GM12878 (cell line): ENCODE measurements around the gene UBAC2. TPM values are rescaled to one million over a fixed set of nuclear protein-coding genes. Genes with fewer than 3 reads are reported as not detected.

ENCODE experiments used
- ATAC-seq: fragments of 200-7000 bp; cut with Tn5 transposase; 3 replicates; pipeline ENCODE4 v1.9.1; 2020; ENCODE audit warnings: mild to moderate bottlenecking, moderate library complexity
- BruUV-seq: library from RNA; stranded (reverse); fragments of 400-500 nt; replicated peaks from 2 replicates; lab custom pipeline; 2021; lab: Mats Ljungman, UMichigan
- CTCF ChIA-PET: fragments of 300-600 bp; sonication (Branson Sonifier 250); formaldehyde crosslinking; extraction: SDS; loops from one replicate; lab custom pipeline; 2021; ENCODE audit warnings: inconsistent platforms; lab: Yijun Ruan, JAX
- POLR2A ChIA-PET: fragments of 350-600 bp; formaldehyde crosslinking; extraction: SDS; loops from one replicate; lab custom pipeline; 2021; ENCODE audit warnings: inconsistent platforms; lab: Charles Lee
- RAD21 ChIA-PET: fragments of 300-600 bp; sonication (Branson Sonifier 250); formaldehyde crosslinking; loops from one replicate; lab custom pipeline; 2023; ENCODE audit warnings: antibody characterized with exemption; ENCODE audit not compliant: unreplicated experiment; lab: Charles Lee
- SMC1A ChIA-PET: fragments of 300-600 bp; sonication (Branson Sonifier 250); formaldehyde crosslinking; loops from one replicate; lab custom pipeline; 2023; ENCODE audit not compliant: unreplicated experiment, uncharacterized antibody; lab: Charles Lee
- DNase-seq: peaks from one replicate; pipeline ENCODE4 v3.0.0-alpha.2; 2011; ENCODE audit warnings: low read depth, low spot score
- FAIRE-seq: peaks from 3 replicates; lab custom pipeline; 2011; peaks lifted over from hg19 to GRCh38; lab: Jason Lieb, UNC
- H2AFZ ChIP-seq: 2 replicates; pipeline ENCODE4 v1.6.0; 2011; ENCODE audit warnings: low read depth, low read length, control low read depth; ENCODE audit not compliant: control insufficient read depth
- H3K27ac ChIP-seq: 2 replicates; pipeline ENCODE4 v1.5.1; 2011; ENCODE audit warnings: control low read depth; ENCODE audit not compliant: control insufficient read depth, insufficient read depth
- H3K27me3 ChIP-seq, 2 experiments: replicated peaks in 1 of 2; 2 replicates each; pipeline versions ENCODE4 v1.6.0 to v1.6.1; 2011; ENCODE audit warnings: low read length in 1 of 2; ENCODE audit not compliant: control insufficient read depth in 2 of 2, insufficient read depth in 2 of 2
- H3K36me3 ChIP-seq, 2 experiments: 2 replicates each; pipeline ENCODE4 v1.5.1; 2011; ENCODE audit warnings: low read length in 1 of 2; ENCODE audit not compliant: control insufficient read depth in 2 of 2, insufficient read depth in 2 of 2
- H3K4me1 ChIP-seq: 2 replicates; pipeline ENCODE4 v1.6.1; 2011; ENCODE audit warnings: mild to moderate bottlenecking, low read length, moderate library complexity, mixed read lengths; ENCODE audit not compliant: control insufficient read depth, insufficient read depth
- H3K4me2 ChIP-seq: 2 replicates; pipeline ENCODE4 v1.6.0; 2011; ENCODE audit warnings: control low read depth; ENCODE audit not compliant: control insufficient read depth, insufficient read depth
- H3K4me3 ChIP-seq: fragments of 200-600 bp; sonication (generic); 2 replicates; pipeline ENCODE4 v1.5.1; 2016
- H3K79me2 ChIP-seq: 2 replicates; pipeline ENCODE4 v1.6.0; 2011; ENCODE audit warnings: low read length; ENCODE audit not compliant: control insufficient read depth, insufficient read depth
- H3K9ac ChIP-seq: 2 replicates; pipeline ENCODE4 v1.8.0; 2011; ENCODE audit warnings: low read length, control low read depth, mixed read lengths; ENCODE audit not compliant: control insufficient read depth, insufficient read depth
- H3K9me3 ChIP-seq: replicated peaks from 3 replicates; pipeline ENCODE4 v1.5.1; 2011; ENCODE audit warnings: mild to moderate bottlenecking, low read length; ENCODE audit not compliant: control insufficient read depth, insufficient read depth
- H4K20me1 ChIP-seq: 2 replicates; pipeline ENCODE4 v1.6.0; 2011; ENCODE audit not compliant: control insufficient read depth, insufficient read depth
- ASH2L ChIP-seq: fragments of 300-600, 200-600 bp; sonication (generic); IDR thresholded peaks from 2 replicates; pipeline ENCODE4 v1.6.1; 2017; ENCODE audit warnings: low read depth, mild to moderate bottlenecking, borderline replicate concordance
- CHD2 ChIP-seq: IDR thresholded peaks from 2 replicates; pipeline ENCODE4 v1.6.1; 2011; ENCODE audit warnings: low read depth, low read length, improper control_type of control experiment, borderline replicate concordance
- FOXK2 ChIP-seq: fragments of 450-650 bp; IDR thresholded peaks from 2 replicates; pipeline ENCODE4 v1.6.1; 2017; ENCODE audit warnings: mild to moderate bottlenecking, moderate library complexity
- RB1 ChIP-seq: fragments of 450-650 bp; formaldehyde crosslinking; IDR thresholded peaks from 2 replicates; pipeline ENCODE4 v1.6.1; 2017; ENCODE audit warnings: mild to moderate bottlenecking, borderline replicate concordance
- SMARCA5 ChIP-seq: fragments of 450-650 bp; IDR thresholded peaks from 2 replicates; pipeline ENCODE4 v1.6.1; 2017; ENCODE audit warnings: mild to moderate bottlenecking
- SPI1 ChIP-seq: IDR thresholded peaks from 2 replicates; pipeline ENCODE4 v1.6.1; 2011; ENCODE audit warnings: low read depth, mild to moderate bottlenecking, low read length, moderate library complexity, borderline replicate concordance; ENCODE audit not compliant: insufficient read depth
- SREBF1 ChIP-seq: IDR thresholded peaks from 2 replicates; pipeline ENCODE4 v1.6.1; 2012; ENCODE audit warnings: mild to moderate bottlenecking, low read length
- TBL1XR1 ChIP-seq: IDR thresholded peaks from 2 replicates; pipeline ENCODE4 v1.6.1; 2012; ENCODE audit warnings: low read depth, low read length, improper control_type of control experiment
- ZNF217 ChIP-seq: fragments of 450-650 bp; IDR thresholded peaks from 2 replicates; pipeline ENCODE4 v1.6.1; 2017; ENCODE audit warnings: antibody characterized with exemption, mild to moderate bottlenecking
- WGBS: methylation state at CpG from one replicate; pipeline ENCODE4 v1.1.6; 2016; ENCODE audit warnings: low lambda C conversion rate; ENCODE audit not compliant: insufficient replicate concordance, insufficient coverage; ENCODE audit errors: missing lambda C conversion rate; 5-methylcytosine and 5-hydroxymethylcytosine counted together
- in situ Hi-C: fragments of 300-500 bp; cut with MboI; formaldehyde crosslinking; loops from 9 replicates; pipeline ENCODE4 v1.14.3; 2018; ENCODE audit warnings: mixed read lengths
- intact Hi-C: fragments of 100-400 bp; cut with micrococcal nuclease; formaldehyde crosslinking; loops from one replicate; pipeline ENCODE4 v1.14.2; 2022; ENCODE audit not compliant: unreplicated experiment
- polyA plus RNA-seq, 11 experiments: library from polyadenylated mRNA; depleted of rRNA in 4 of 11; unstranded in 6 of 11; stranded (reverse) in 5 of 11; fragments of >200 nt; fragmentation: Nextera tagmentation in 4 of 11; fragmentation: Illumina TruSeq in 1 of 11; extraction: Ambion mirVana in 4 of 11; extraction: Trizol in 1 of 11; gene quantifications; 1 replicate in 1 of 11; 2 replicates in 10 of 11; pipeline versions ENCODE4 v1.2.1 to v1.2.3, GENCODE V29; 2011 to 2016; ENCODE audit warnings: inconsistent platforms in 2 of 11, missing spikeins in 2 of 11, low read depth in 1 of 11
- total RNA-seq, 4 experiments: library from RNA; depleted of rRNA in 3 of 4; stranded (reverse); fragments of >200 nt in 3 of 4; fragmentation: Illumina TruSeq in 1 of 4; extraction: Trizol in 1 of 4; gene quantifications; 2 replicates each; pipeline versions ENCODE4 v1.2.1 to v1.2.3, GENCODE V29; 2013 to 2021
- TF ChIP-seq, protein P1 (sequence below): fragments of 450-650 bp; formaldehyde crosslinking; IDR thresholded peaks from 2 replicates; pipeline ENCODE4 v1.4.0; 2020; ENCODE audit warnings: mild to moderate bottlenecking, moderate library complexity
- TF ChIP-seq, protein P2 (sequence below): IDR thresholded peaks from 2 replicates; pipeline ENCODE4 v1.6.1; 2012; ENCODE audit warnings: low read length, inconsistent platforms
- TF ChIP-seq, protein P3 (sequence below): fragments of 450-650 bp; IDR thresholded peaks from 2 replicates; pipeline ENCODE4 v1.6.1; 2017; ENCODE audit warnings: antibody characterized with exemption, mild to moderate bottlenecking, moderate library complexity
- TF ChIP-seq, protein P4 (sequence below): IDR thresholded peaks from 2 replicates; pipeline ENCODE4 v1.6.1; 2011; ENCODE audit warnings: borderline replicate concordance, low read depth, mild to moderate bottlenecking, moderate library complexity, mixed read lengths, low read length; ENCODE audit not compliant: insufficient read depth; ENCODE audit errors: extremely low read length
- TF ChIP-seq, protein P5 (sequence below): IDR thresholded peaks from 2 replicates; pipeline ENCODE4 v1.6.1; 2012; ENCODE audit warnings: low read depth, low read length, improper control_type of control experiment

Gene UBAC2
- total and polyA plus RNA-seq, 10 of the 15 experiments (the other 5 are each of a cell fraction or from before 2014, with no cell fraction given), result 3.0 to 54.6 (median 17.4) TPM

DNA sequence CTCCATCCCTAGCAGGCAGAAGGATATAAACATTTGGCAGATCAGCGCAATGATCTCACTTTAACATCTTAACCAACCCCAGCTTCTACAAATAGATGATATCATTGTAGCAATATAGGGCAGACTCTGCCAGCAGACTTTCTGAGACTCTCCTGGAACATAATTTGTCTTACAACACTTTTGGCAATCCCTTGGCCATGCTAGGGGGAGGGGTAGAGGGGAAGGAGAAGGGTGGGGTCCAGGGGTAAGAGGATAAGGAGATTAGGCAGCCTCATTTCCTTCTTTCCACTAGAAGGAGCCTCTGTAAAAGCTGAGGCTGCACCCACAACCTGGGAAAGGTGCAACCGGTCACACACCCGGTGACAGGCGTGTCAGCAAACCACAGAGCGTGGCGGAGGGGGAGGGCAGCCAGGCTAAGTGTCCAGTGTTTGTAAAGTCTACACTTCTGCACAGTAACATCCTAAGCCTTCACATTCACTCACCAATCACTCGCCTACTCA is 8.7 kb upstream of the UBAC2 start:
- FAIRE-seq (no peak), ATAC-seq (peak; percentile 43; the same call in 2 of the 3 replicates), DNase-seq (no peak)
- Histone ChIP-seq H3K9ac (no peak overlapping the region), H3K27ac (no peak overlapping the region), H2AFZ (no peak overlapping the region), H3K4me3 (no peak overlapping the region), H3K36me3 (no peaks in the 10 kb centered on the region), H3K9me3 (no peaks in the 10 kb centered on the region), H3K4me2 (no peak overlapping the region), H3K27me3 (no peaks in the 10 kb centered on the region; a peak in 1 of 4 replicates), H3K79me2 (no peaks in the 10 kb centered on the region), H4K20me1 (no peaks in the 10 kb centered on the region), H3K4me1 (no peaks in the 10 kb centered on the region)
- no TSS peak for BruUV-seq
- RAD21 ChIA-PET, result no interaction called here
- 13% methylated on average over 7 of the region's 7 CpGs for WGBS
- intact Hi-C loops (no loop called here), in situ Hi-C loops (no loop called here)
- SMC1A ChIA-PET, result no interaction called here
- POLR2A ChIA-PET, result no interaction called here
- CTCF ChIA-PET, result interaction anchor here (0.8 to 2.3 kb wide), 3 partner anchors 66 to 76 kb away, joined by 3 to 6 read pairs (median 3); partner anchors contain the start of gene GPR18
- TF ChIP-seq, protein P1, sequence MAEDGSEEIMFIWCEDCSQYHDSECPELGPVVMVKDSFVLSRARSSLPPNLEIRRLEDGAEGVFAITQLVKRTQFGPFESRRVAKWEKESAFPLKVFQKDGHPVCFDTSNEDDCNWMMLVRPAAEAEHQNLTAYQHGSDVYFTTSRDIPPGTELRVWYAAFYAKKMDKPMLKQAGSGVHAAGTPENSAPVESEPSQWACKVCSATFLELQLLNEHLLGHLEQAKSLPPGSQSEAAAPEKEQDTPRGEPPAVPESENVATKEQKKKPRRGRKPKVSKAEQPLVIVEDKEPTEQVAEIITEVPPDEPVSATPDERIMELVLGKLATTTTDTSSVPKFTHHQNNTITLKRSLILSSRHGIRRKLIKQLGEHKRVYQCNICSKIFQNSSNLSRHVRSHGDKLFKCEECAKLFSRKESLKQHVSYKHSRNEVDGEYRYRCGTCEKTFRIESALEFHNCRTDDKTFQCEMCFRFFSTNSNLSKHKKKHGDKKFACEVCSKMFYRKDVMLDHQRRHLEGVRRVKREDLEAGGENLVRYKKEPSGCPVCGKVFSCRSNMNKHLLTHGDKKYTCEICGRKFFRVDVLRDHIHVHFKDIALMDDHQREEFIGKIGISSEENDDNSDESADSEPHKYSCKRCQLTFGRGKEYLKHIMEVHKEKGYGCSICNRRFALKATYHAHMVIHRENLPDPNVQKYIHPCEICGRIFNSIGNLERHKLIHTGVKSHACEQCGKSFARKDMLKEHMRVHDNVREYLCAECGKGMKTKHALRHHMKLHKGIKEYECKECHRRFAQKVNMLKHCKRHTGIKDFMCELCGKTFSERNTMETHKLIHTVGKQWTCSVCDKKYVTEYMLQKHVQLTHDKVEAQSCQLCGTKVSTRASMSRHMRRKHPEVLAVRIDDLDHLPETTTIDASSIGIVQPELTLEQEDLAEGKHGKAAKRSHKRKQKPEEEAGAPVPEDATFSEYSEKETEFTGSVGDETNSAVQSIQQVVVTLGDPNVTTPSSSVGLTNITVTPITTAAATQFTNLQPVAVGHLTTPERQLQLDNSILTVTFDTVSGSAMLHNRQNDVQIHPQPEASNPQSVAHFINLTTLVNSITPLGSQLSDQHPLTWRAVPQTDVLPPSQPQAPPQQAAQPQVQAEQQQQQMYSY (CRISPR knock-in tag), result no peak
- TF ChIP-seq FOXK2, result no peak
- TF ChIP-seq, protein P2, sequence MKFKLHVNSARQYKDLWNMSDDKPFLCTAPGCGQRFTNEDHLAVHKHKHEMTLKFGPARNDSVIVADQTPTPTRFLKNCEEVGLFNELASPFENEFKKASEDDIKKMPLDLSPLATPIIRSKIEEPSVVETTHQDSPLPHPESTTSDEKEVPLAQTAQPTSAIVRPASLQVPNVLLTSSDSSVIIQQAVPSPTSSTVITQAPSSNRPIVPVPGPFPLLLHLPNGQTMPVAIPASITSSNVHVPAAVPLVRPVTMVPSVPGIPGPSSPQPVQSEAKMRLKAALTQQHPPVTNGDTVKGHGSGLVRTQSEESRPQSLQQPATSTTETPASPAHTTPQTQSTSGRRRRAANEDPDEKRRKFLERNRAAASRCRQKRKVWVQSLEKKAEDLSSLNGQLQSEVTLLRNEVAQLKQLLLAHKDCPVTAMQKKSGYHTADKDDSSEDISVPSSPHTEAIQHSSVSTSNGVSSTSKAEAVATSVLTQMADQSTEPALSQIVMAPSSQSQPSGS, result no peak
- TF ChIP-seq SPI1, result no peak
- no peak for TF ChIP-seq RB1
- TF ChIP-seq, protein P3, sequence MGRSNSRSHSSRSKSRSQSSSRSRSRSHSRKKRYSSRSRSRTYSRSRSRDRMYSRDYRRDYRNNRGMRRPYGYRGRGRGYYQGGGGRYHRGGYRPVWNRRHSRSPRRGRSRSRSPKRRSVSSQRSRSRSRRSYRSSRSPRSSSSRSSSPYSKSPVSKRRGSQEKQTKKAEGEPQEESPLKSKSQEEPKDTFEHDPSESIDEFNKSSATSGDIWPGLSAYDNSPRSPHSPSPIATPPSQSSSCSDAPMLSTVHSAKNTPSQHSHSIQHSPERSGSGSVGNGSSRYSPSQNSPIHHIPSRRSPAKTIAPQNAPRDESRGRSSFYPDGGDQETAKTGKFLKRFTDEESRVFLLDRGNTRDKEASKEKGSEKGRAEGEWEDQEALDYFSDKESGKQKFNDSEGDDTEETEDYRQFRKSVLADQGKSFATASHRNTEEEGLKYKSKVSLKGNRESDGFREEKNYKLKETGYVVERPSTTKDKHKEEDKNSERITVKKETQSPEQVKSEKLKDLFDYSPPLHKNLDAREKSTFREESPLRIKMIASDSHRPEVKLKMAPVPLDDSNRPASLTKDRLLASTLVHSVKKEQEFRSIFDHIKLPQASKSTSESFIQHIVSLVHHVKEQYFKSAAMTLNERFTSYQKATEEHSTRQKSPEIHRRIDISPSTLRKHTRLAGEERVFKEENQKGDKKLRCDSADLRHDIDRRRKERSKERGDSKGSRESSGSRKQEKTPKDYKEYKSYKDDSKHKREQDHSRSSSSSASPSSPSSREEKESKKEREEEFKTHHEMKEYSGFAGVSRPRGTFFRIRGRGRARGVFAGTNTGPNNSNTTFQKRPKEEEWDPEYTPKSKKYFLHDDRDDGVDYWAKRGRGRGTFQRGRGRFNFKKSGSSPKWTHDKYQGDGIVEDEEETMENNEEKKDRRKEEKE, result no peak
- no peak for TF ChIP-seq ASH2L
- no peak for TF ChIP-seq ZNF217
- no peak for TF ChIP-seq SREBF1
- no peak for TF ChIP-seq TBL1XR1
- TF ChIP-seq CHD2, result no peak
- no peak for TF ChIP-seq SMARCA5
- TF ChIP-seq, protein P4, sequence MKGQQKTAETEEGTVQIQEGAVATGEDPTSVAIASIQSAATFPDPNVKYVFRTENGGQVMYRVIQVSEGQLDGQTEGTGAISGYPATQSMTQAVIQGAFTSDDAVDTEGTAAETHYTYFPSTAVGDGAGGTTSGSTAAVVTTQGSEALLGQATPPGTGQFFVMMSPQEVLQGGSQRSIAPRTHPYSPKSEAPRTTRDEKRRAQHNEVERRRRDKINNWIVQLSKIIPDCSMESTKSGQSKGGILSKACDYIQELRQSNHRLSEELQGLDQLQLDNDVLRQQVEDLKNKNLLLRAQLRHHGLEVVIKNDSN, result no peak
- TF ChIP-seq, protein P5, sequence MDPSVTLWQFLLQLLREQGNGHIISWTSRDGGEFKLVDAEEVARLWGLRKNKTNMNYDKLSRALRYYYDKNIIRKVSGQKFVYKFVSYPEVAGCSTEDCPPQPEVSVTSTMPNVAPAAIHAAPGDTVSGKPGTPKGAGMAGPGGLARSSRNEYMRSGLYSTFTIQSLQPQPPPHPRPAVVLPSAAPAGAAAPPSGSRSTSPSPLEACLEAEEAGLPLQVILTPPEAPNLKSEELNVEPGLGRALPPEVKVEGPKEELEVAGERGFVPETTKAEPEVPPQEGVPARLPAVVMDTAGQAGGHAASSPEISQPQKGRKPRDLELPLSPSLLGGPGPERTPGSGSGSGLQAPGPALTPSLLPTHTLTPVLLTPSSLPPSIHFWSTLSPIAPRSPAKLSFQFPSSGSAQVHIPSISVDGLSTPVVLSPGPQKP, result no peak
